Measurements from ENCODE around the gene LSM7.
"Not testable (repeated sequence)": the region's sequence is repeated elsewhere in the genome, so short reads cannot be mapped to it uniquely, and the experiment has no call there.

The LSM7 gene

GRCh38 chr19:2354670-2355069, 26.3 kb upstream of the LSM7 start:
- no peak for DNase-seq

DNA sequence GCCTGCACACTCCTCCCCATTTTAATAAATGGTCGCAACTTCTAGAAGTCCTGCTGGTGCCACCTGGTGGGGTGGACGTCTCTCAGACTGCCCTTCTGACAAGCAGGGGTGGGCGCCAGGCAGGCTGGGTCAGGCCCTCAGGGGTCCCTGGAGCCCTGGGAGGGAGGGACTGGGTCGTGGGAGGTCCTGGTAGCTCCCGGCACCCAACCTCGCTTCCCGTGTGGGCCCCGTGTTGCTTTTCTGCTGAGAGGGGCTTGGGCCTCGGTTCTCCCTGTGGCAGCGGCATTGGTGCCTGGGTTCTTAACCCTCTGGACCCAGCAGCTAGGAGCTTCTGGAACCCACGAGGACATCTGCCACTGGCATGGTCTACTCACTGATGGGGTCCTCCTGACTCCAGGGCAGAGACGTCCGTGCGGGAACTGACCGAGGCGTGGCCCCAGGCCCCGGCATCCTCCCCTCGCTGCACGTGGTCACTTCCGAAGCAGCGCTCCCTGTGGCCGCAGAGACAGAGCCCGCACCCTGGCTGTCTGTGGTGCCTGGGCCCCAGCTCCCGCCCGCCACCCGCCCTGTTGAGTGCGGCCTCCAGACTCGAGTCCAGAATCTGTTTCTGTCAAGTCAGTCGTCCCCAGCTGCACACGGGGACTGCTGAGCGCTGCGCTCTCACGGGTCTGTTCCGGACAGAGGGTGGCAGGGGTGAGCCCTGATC, 25.7 kb upstream of the LSM7 start:
- DNase-seq: no peak

DNA sequence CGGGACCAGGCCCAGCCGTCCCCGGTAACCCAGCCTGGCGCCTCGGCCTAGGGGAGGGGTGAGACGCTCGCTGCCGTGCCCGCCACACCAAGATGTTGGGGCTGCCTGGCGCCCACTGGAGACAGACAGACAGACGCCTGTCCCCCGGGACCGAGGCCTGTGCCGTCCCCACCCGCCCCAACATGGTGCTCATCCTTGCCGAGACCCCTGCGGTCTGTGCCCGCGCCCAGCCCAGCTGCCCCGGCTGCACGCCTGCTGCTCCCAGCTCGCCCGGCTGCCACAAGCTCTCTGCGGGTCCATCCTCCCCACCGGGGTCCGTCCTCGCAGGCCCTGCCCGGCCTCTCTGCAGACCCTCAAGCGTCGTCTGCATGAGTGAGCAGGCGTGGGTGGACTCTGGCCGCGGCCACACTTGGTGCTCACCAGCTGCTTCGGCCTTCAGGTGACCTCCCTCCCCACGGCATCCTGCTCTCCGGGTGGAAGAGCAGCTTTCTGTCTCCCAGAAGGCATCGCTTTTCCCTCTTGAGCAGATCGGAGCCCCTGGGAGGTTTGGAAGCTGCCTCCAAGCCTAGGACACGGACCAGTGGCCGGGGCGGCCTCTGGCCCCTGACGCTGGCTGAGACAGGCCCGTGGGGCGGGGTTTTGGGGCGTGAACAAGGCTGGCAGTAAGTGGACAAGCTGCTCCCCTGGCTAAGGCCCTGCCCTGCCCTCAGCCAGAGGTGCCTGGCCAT, 24.9 kb upstream of the LSM7 start:
- DNase-seq: no peak

DNA sequence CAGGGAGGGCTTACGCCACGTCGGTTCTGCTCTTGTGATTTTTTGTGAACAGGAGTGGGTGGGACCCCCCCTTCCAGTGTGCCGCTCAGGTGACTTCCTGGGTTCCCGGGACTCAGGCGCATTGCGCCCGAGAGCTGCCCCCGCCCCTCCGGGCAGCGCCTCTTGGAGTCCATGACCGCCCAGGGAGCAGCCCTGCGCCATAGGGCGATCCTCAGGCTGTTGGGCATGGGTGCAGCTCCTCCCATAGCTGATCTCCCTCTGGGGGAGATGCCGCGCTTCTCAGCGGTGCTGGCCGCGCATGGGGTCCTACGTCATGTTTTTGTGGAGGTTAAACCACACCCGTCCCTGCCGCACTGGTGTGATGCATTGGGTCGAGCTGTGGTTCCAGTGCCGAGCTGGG, 23.7 kb upstream of the LSM7 start:
- DNase-seq: no peak

GRCh38 chr19:2351591-2351990, 23.2 kb upstream of the LSM7 start:
- DNase-seq: no peak

GRCh38 chr19:2350656-2351055, 22.3 kb upstream of the LSM7 start:
- DNase-seq: no peak

DNA sequence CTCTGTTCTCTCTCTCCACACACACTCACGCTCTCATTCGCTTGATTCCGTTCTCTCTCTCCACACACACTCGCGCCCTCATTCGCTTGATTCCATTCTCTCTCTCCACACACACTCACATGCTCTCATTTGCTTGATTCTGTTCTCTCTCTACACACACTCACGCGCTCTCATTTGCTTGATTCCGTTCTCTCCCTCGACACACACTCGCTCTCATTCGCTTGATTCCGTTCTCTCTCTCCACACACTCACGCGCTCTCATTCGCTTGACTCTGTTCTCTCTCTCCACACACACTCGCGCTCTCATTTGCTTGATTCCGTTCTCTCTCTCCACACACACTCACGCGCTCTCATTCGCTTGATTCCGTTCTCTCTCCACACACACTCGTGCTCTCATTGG, 21.4 kb upstream of the LSM7 start:
- not testable (repeated sequence) for DNase-seq

DNA sequence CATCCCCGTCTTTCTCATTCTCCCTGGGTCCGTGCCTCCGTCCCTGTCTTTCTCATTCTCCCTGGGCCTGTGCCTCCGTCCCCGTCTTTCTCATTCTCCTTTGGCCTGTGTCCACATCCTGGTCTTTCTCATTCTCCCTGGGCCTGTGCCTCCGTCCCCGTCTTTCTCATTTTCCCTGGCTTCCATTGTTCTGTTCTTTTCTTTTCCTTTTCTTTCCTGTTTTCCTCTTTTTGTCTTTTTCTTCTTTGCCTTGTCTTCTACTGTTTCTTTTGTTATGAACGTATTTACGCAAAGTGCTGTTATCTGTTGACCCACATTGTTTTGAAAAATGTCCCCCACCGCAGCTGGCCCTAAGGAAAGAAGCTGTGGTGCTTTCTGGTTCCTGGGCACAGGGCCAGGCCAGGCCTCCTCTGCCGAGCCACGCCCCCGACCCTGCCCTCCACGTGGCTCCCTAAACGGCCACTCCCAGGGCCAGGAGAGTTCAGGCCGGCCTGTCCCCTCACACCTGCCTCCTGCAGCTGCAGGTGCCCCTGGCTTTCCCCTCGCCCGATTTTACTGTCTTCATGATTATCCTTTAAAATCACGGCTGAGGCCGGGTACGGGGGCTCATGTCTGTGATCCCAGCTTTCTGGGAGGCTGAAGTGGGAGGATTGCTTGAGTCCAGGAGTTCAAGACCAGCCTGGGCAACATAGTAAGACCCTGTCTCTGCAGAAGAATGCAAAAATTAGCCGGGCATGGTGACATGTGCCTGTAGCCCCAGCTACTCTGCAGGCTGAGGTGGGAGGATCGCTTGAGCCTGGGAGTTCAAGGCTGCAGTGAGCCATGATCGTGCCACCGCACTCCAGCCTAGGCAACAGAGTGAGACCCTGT, 17.6 kb upstream of the LSM7 start:
- no peak for DNase-seq

GRCh38 chr19:2345076-2345475, 16.7 kb upstream of the LSM7 start:
- no peak for DNase-seq

GRCh38 chr19:2344381-2344870, 16.0 kb upstream of the LSM7 start:
- no peak for DNase-seq

- no peak for DNase-seq
These were observed 15.1 kb upstream of the LSM7 start for GRCh38 chr19:2343289-2343982.

DNA sequence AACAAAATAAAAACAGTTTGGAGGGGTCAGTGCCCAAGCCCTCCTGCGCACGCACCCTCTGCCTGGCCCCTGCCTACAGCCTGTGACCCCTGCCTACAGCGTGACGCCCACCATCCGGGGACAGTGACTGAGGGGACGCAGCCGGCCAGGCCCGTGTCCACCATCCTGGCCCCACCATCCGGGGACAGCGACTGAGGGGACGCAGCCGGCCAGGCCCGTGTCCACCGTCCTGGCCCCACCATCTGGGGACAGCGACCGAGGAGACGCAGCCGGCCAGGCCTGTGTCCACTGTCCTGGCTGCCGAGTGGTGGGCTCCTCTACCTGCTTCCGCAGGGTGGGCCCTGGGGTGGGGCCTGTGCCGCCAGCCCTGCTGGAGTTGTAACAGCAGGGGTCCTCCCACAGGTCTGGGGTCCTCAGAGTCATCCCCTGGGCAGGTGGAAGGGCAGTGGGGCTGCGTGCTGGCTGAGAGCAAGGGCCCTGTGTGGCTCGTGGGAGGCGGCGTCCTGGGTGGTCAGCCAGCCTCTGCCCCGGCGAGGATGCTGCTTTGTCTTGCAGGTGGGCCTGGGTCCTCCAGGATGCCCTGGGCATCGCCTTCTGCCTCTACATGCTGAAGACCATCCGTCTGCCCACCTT, 14.4 kb upstream of the LSM7 start:
- DNase-seq: no peak

GRCh38 chr19:2341982-2342381, 13.6 kb upstream of the LSM7 start:
- no peak for DNase-seq

DNA sequence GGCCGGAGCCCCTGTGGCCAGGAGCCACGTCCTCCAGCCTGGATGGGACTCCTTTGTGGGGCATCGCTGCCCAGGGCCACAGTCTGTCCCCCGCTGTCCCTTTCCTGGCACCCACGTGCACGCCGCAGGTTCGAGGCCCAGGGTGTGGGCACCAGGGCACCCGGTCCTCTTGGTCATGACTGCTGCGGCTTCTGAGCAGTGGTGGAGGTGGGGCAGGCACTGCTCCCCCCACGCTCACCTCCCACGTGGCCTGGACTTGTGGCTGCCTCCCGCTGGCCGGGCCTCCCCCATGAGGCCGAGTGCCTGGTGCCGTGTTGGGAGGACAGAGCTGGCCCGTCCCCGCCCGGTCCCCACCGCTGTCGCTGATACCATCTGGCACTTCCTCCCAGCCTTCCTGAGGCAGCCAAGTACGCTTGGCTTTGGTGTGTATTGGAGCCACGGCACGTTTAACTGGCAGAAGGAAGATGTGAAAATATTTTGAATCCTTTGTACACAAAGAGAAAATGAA, 12.9 kb upstream of the LSM7 start:
- DNase-seq: no peak

- DNase-seq: no peak
These were observed 12.3 kb upstream of the LSM7 start for GRCh38 chr19:2340496-2341243.

DNA sequence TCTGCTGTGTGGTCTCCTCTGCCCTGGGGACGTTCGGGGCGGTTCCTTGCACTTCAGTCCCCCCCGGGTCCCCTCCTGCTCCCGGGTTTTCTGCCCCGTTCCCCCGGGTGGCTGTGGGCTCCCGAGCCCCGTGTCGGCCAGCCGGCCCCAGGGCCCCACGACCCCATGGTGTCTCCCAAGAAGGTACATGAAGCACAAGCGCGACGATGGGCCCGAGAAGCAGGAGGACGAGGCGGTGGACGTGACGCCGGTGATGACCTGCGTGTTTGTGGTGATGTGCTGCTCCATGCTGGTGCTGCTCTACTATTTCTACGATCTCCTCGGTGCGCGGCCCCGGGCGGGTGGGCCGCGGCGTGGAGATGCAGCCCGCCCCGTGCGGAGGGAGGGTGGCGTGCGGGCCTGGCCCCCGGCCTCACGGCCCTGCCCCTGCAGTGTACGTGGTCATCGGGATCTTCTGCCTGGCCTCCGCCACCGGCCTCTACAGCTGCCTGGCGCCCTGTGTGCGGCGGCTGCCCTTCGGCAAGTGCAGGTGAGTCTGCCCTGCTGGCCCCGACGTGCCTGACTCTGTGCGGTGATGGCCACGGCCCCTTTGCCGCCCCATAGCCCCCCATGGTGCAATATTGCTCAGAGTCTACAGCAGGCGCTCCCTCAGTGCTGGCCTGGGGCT, 11.4 kb upstream of the LSM7 start:
- no peak for DNase-seq

DNA sequence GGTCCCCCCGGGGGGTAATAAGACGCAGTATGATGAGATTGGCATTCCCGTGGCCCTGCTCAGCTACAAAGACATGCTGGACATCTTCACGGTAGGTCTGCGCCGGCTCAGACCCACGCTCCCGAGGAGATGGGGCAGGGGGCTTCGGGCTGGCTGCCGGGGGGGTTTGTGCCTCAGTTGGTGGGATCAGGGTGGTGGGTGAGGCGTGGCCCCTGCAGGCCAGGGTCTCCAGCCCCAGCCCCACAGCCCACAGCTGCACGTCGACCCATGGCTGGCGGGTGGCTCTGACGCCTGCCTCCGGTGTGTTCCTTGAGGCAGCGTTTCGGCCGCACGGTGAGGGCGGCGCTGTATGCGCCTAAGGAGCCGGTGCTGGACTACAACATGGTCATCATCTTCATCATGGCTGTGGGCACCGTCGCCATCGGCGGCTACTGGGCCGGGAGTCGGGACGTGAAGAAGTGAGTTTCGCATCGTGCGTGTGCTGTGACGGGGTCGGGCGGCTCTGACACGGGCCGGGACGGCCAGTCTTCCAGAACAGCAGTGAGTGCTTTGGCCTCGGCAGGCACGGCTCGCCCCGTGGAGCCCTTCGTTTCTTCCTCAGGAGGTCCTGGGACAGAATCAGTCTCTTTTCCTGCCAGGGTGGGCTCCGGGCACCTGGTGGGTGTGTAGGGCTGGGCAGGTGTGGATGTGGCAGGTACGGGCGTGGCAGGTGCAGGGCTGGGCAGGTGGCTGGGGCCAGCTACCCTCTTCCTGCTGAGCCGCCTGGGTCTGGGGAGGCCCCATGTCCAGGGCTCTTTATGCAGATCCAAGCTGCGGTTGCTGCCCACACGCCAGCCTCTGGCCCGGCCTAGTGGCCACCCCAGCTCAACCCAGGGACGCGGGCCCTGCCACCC, 10.6 kb upstream of the LSM7 start:
- DNase-seq: no peak

GRCh38 chr19:2338055-2338615, 9.7 kb upstream of the LSM7 start:
- DNase-seq: no peak

DNA sequence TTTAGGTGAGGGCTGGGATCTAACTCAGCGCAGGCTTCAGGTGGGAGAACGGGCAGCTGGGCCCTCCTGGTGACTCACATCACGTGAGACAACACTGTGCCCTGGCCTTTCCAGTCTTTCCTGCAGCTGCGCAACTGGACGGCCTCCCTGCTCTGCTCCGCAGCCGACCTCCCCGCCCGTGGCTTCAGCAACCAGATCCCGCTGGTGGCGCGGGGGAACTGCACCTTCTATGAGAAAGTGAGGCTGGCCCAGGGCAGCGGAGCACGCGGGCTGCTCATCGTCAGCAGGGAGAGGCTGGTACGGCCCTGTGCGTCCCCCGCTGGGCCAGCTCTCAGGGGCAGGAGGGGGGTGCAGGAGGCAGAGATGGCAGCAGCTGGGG, 8.9 kb upstream of the LSM7 start:
- no peak for DNase-seq
